CD4-positive, CD25-positive, alpha-beta regulatory T cell (primary cell): ENCODE data around the gene HMGCR. TPM values are rescaled to one million over a fixed set of nuclear protein-coding genes. Genes with fewer than 3 reads are reported as not detected.
A peak's percentile ranks its signal among the peaks of the same experiment; 100 is the strongest.

Experiments used
- ATAC-seq, 2 donors: fragments of 150-1000 bp; cut with Tn5 transposase; one replicate each; pipeline ENCODE4 v1.10.0; 2021; ENCODE audit warnings: low read depth in 2 of 2, moderate number of reproducible peaks in 2 of 2, moderate library complexity in 1 of 2
- DNase-seq, 3 donors: peaks; one replicate each; pipeline versions ENCODE4 v3.0.0 to v3.0.0-alpha.2; 2012 to 2022; ENCODE audit warnings: mixed read lengths in 1 of 3
- H3K27ac ChIP-seq: one replicate; pipeline ENCODE4 v1.7.0; 2013; ENCODE audit warnings: mild to moderate bottlenecking, low read length; ENCODE audit not compliant: insufficient read depth, poor library complexity, severe bottlenecking
- H3K27me3 ChIP-seq: one replicate; pipeline ENCODE4 v1.7.0; 2013; ENCODE audit warnings: low read length; ENCODE audit not compliant: control insufficient read depth, insufficient read depth
- H3K36me3 ChIP-seq: one replicate; pipeline ENCODE4 v1.7.0; 2013; ENCODE audit warnings: mild to moderate bottlenecking, low read length, moderate library complexity; ENCODE audit not compliant: control insufficient read depth, insufficient read depth
- H3K4me1 ChIP-seq: 2 replicates; pipeline ENCODE4 v1.7.0; 2013; ENCODE audit warnings: mild to moderate bottlenecking, low read length; ENCODE audit not compliant: insufficient read depth, control insufficient read depth, poor library complexity, severe bottlenecking
- H3K4me3 ChIP-seq: one replicate; pipeline ENCODE4 v1.7.0; 2013; ENCODE audit warnings: low read depth, mild to moderate bottlenecking, low read length, moderate library complexity
- H3K9me3 ChIP-seq, 2 experiments: 1 replicate in 1 of 2; 2 replicates in 1 of 2; pipeline ENCODE4 v1.7.0; 2013; ENCODE audit warnings: low read length in 2 of 2, mild to moderate bottlenecking in 1 of 2, moderate library complexity in 1 of 2; ENCODE audit not compliant: control insufficient read depth in 2 of 2
- H3K27ac Mint-ChIP-seq, 3 donors: one replicate each; pipeline ENCODE4 v1.8.0; 2020 to 2022; ENCODE audit warnings: mild to moderate bottlenecking in 3 of 3, mixed read lengths in 3 of 3, moderate library complexity in 2 of 3
- H3K27me3 Mint-ChIP-seq: one replicate; pipeline ENCODE4 v1.8.0; 2022; ENCODE audit warnings: mild to moderate bottlenecking, mixed read lengths
- H3K36me3 Mint-ChIP-seq: one replicate; pipeline ENCODE4 v1.8.0; 2020; ENCODE audit warnings: mixed read lengths
- H3K4me1 Mint-ChIP-seq, 4 donors: one replicate each; pipeline ENCODE4 v1.8.0; 2020 to 2022; ENCODE audit warnings: mixed read lengths in 4 of 4, mild to moderate bottlenecking in 1 of 4
- H3K4me3 Mint-ChIP-seq, 4 donors: one replicate each; pipeline ENCODE4 v1.8.0; 2020 to 2022; ENCODE audit warnings: mild to moderate bottlenecking in 4 of 4, mixed read lengths in 4 of 4, moderate library complexity in 3 of 4
- H3K9me3 Mint-ChIP-seq, 7 donors: one replicate each; pipeline ENCODE4 v1.8.0; 2020 to 2022; ENCODE audit warnings: mixed read lengths in 7 of 7, mild to moderate bottlenecking in 3 of 7, moderate library complexity in 2 of 7
- polyA plus RNA-seq, 4 donors: library from polyadenylated mRNA; unstranded; fragments of 300-500 nt; fragmentation: Illumina TruSeq; gene quantifications; one replicate each; pipeline ENCODE4 v1.2.3, GENCODE V29; 2021
- total RNA-seq: library from RNA; stranded (reverse); gene quantifications from one replicate; pipeline ENCODE4 v1.2.3, GENCODE V29; 2022

The HMGCR gene
- total and polyA plus RNA-seq, 5 donors from 2014 or later: 10.5 to 40.0 (median 13.4) TPM

GRCh38 chr5:75368391-75368790 is 31.4 kb downstream of the HMGCR start:
- DNase-seq (no peak), ATAC-seq (no peak)
- no peaks in the 10 kb centered on the region for H3K4me1 ChIP-seq
- Mint-ChIP-seq H3K36me3 (peaks cover 15% of the 10 kb centered on the region), H3K4me1 (peaks cover 0 to 15% (median 5%) of the 10 kb centered on the region in 4 donors), H3K9me3 (peaks cover 0 to 2% (median 0%) of the 10 kb centered on the region in 7 donors), H3K27me3 (no peaks in the 10 kb centered on the region), H3K27ac (peak overlapping the region in 1 of 3 donors; percentile 72), H3K4me3 (no peak overlapping the region)
- no peak overlapping the region for H3K27ac ChIP-seq
- H3K4me3 ChIP-seq: no peak overlapping the region
- H3K36me3 ChIP-seq: peaks cover 5% of the 10 kb centered on the region
- no peaks in the 10 kb centered on the region for H3K27me3 ChIP-seq
- no peaks in the 10 kb centered on the region for H3K9me3 ChIP-seq

GRCh38 chr5:75373862-75374261 is 36.8 kb downstream of the HMGCR start:
- no peak overlapping the region for H3K27ac Mint-ChIP-seq

GRCh38 chr5:75374394-75374814 is 37.4 kb downstream of the HMGCR start:
- no peak for ATAC-seq
- no peaks in the 10 kb centered on the region for H3K27me3 Mint-ChIP-seq
- H3K4me3 Mint-ChIP-seq: no peak overlapping the region

More at GRCh38 chr5:75373862-75374261, 36.8 kb downstream of the HMGCR start:
- Histone ChIP-seq H3K36me3 (peaks cover 26% of the 10 kb centered on the region), H3K4me1 (no peaks in the 10 kb centered on the region), H3K27ac (no peak overlapping the region), H3K27me3 (no peaks in the 10 kb centered on the region), H3K9me3 (no peaks in the 10 kb centered on the region), H3K4me3 (no peak overlapping the region)
- Mint-ChIP-seq H3K4me1 (peaks cover 0 to 3% (median 0%) of the 10 kb centered on the region in 4 donors), H3K4me3 (no peak overlapping the region), H3K27me3 (no peaks in the 10 kb centered on the region), H3K36me3 (peaks cover 25% of the 10 kb centered on the region), H3K9me3 (no peaks in the 10 kb centered on the region)
- DNase-seq: no peak
- ATAC-seq: no peak

DNA sequence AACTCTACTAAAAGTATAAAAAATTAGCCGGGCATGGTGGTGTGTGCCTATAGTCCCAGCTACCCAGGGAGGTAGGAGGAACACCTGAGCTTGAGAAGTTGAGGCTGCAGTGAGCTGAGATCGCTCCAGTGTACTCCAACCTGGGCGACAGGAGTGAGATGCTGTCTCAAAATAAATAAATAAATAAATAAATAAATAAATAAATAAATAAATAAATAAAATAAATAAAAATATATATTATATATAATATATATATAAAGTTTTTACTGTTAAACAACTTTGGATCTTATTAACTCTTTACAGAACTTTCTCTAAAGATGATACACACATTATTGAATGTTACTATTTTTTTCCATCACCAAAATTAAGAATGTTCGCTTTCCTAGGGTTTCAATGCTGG is 38.4 kb downstream of the HMGCR start:
- H3K4me1 Mint-ChIP-seq: peaks cover 0 to 5% (median 0%) of the 10 kb centered on the region in 4 donors
- peaks cover 39% of the 10 kb centered on the region for H3K36me3 ChIP-seq
- no peaks in the 10 kb centered on the region for H3K9me3 Mint-ChIP-seq
- no peak overlapping the region for H3K27ac Mint-ChIP-seq
- no peaks in the 10 kb centered on the region for H3K4me1 ChIP-seq
- H3K27me3 Mint-ChIP-seq: no peaks in the 10 kb centered on the region
- no peaks in the 10 kb centered on the region for H3K9me3 ChIP-seq
- no peak overlapping the region for H3K27ac ChIP-seq
- ATAC-seq (no peak), DNase-seq (no peak)
- H3K36me3 Mint-ChIP-seq: peaks cover 30% of the 10 kb centered on the region
- no peak overlapping the region for H3K4me3 ChIP-seq
- no peak overlapping the region for H3K4me3 Mint-ChIP-seq
- no peaks in the 10 kb centered on the region for H3K27me3 ChIP-seq

More at GRCh38 chr5:75374394-75374814, 37.4 kb downstream of the HMGCR start:
- Mint-ChIP-seq H3K9me3 (no peaks in the 10 kb centered on the region), H3K36me3 (peaks cover 29% of the 10 kb centered on the region), H3K27ac (no peak overlapping the region), H3K4me1 (peaks cover 0 to 5% (median 0%) of the 10 kb centered on the region in 4 donors)
- no peak for DNase-seq
- Histone ChIP-seq H3K27ac (no peak overlapping the region), H3K9me3 (no peaks in the 10 kb centered on the region), H3K4me1 (no peaks in the 10 kb centered on the region), H3K36me3 (peaks cover 32% of the 10 kb centered on the region), H3K27me3 (no peaks in the 10 kb centered on the region), H3K4me3 (no peak overlapping the region)

- peaks cover 3 to 13% (median 12%) of the 10 kb centered on the region in 4 donors for H3K4me1 Mint-ChIP-seq
- no peaks in the 10 kb centered on the region for H3K9me3 Mint-ChIP-seq
- peaks cover 24% of the 10 kb centered on the region for H3K36me3 Mint-ChIP-seq
- peak overlapping the region in 1 of 3 donors; percentile 40 for H3K27ac Mint-ChIP-seq
- H3K4me3 ChIP-seq: no peak overlapping the region
- no peak overlapping the region for H3K4me3 Mint-ChIP-seq
- peaks cover 66% of the 10 kb centered on the region for H3K36me3 ChIP-seq
- H3K4me1 ChIP-seq: no peaks in the 10 kb centered on the region
- DNase-seq (no peak), ATAC-seq (no peak)
- no peaks in the 10 kb centered on the region for H3K27me3 Mint-ChIP-seq
- no peaks in the 10 kb centered on the region for H3K9me3 ChIP-seq
- no peak overlapping the region for H3K27ac ChIP-seq
- H3K27me3 ChIP-seq: no peaks in the 10 kb centered on the region
Observed at GRCh38 chr5:75380099-75380498, 43.1 kb downstream of the HMGCR start.

- no peaks in the 10 kb centered on the region for H3K9me3 Mint-ChIP-seq
- peaks cover 28% of the 10 kb centered on the region for H3K36me3 Mint-ChIP-seq
- DNase-seq (no peak), ATAC-seq (no peak)
- Histone ChIP-seq H3K4me3 (no peak overlapping the region), H3K9me3 (no peaks in the 10 kb centered on the region), H3K4me1 (no peaks in the 10 kb centered on the region), H3K36me3 (peaks cover 75% of the 10 kb centered on the region), H3K27ac (no peak overlapping the region), H3K27me3 (no peaks in the 10 kb centered on the region)
- H3K27ac Mint-ChIP-seq: no peak overlapping the region
- H3K27me3 Mint-ChIP-seq: no peaks in the 10 kb centered on the region
- H3K4me3 Mint-ChIP-seq: no peak overlapping the region
- H3K4me1 Mint-ChIP-seq: peaks cover 3 to 13% (median 11%) of the 10 kb centered on the region in 4 donors
Observed at GRCh38 chr5:75381456-75381855, 44.4 kb downstream of the HMGCR start.

GRCh38 chr5:75384218-75384617 is 47.2 kb downstream of the HMGCR start:
- peaks cover 3 to 17% (median 11%) of the 10 kb centered on the region in 4 donors for H3K4me1 Mint-ChIP-seq
- no peaks in the 10 kb centered on the region for H3K9me3 Mint-ChIP-seq
- Histone ChIP-seq H3K27ac (no peak overlapping the region), H3K9me3 (no peaks in the 10 kb centered on the region), H3K36me3 (peaks cover 75% of the 10 kb centered on the region), H3K4me1 (no peaks in the 10 kb centered on the region), H3K4me3 (no peak overlapping the region), H3K27me3 (no peaks in the 10 kb centered on the region)
- no peak for DNase-seq
- H3K27ac Mint-ChIP-seq: peak overlapping the region in 2 of 3 donors; percentile 52 to 78
- no peak for ATAC-seq
- peaks cover 35% of the 10 kb centered on the region for H3K36me3 Mint-ChIP-seq
- H3K27me3 Mint-ChIP-seq: no peaks in the 10 kb centered on the region
- H3K4me3 Mint-ChIP-seq: no peak overlapping the region

GRCh38 chr5:75387806-75388205 is 50.8 kb downstream of the HMGCR start:
- H3K4me3 ChIP-seq: no peak overlapping the region
- peaks cover 58% of the 10 kb centered on the region for H3K36me3 ChIP-seq
- H3K27me3 ChIP-seq: no peaks in the 10 kb centered on the region
- H3K27ac ChIP-seq: no peak overlapping the region
- Mint-ChIP-seq H3K4me1 (peaks cover 3 to 17% (median 14%) of the 10 kb centered on the region in 4 donors), H3K4me3 (no peak overlapping the region), H3K9me3 (no peaks in the 10 kb centered on the region), H3K27me3 (no peaks in the 10 kb centered on the region), H3K36me3 (peaks cover 28% of the 10 kb centered on the region), H3K27ac (no peak overlapping the region)
- H3K4me1 ChIP-seq: no peaks in the 10 kb centered on the region
- DNase-seq (no peak), ATAC-seq (no peak)
- H3K9me3 ChIP-seq: no peaks in the 10 kb centered on the region
